ENCODE measurements around the gene PTOV1. TPM values are rescaled to one million over a fixed set of nuclear protein-coding genes. Genes with fewer than 3 reads are reported as not detected.

The PTOV1 gene
- total RNA-seq, 1 donor from 2014 or later, result 466 TPM

DNA sequence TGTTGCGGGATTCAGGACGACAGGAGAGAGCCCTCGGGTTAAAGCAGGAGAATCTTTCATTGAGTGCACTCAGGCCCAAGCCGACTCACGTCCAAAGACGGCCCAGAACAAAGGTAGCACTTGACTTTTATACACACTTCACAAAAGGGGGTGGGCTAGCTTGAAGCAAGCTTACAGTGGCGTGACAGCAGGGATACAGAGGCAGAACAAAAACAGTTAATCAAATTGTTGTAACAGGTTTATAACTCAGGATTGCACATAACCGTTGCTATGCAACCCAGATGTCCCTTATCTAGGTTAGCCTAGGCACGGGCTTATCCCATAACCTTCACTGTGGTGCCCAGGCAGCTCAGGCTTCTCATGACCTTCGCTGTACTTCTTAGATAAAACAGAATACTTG, 30.8 kb upstream of the PTOV1 start:
- Mint-ChIP-seq H3K9me3 (no peaks in the 10 kb centered on the region), H3K36me3 (ENCODE audit: low read depth) (peaks cover 5% of the 10 kb centered on the region), H3K27ac (ENCODE audit: unreplicated experiment) (peak overlapping the region; percentile 43), H3K4me1 (peaks cover 29% of the 10 kb centered on the region), H3K27me3 (ENCODE audit: low read depth) (no peaks in the 10 kb centered on the region), H3K4me3 (peak overlapping the region; percentile 100)
- TF ChIP-seq, protein P1, sequence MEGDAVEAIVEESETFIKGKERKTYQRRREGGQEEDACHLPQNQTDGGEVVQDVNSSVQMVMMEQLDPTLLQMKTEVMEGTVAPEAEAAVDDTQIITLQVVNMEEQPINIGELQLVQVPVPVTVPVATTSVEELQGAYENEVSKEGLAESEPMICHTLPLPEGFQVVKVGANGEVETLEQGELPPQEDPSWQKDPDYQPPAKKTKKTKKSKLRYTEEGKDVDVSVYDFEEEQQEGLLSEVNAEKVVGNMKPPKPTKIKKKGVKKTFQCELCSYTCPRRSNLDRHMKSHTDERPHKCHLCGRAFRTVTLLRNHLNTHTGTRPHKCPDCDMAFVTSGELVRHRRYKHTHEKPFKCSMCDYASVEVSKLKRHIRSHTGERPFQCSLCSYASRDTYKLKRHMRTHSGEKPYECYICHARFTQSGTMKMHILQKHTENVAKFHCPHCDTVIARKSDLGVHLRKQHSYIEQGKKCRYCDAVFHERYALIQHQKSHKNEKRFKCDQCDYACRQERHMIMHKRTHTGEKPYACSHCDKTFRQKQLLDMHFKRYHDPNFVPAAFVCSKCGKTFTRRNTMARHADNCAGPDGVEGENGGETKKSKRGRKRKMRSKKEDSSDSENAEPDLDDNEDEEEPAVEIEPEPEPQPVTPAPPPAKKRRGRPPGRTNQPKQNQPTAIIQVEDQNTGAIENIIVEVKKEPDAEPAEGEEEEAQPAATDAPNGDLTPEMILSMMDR (conservative IDR thresholded peaks at IDR 0.05), result no peak
- no peak for DNase-seq (ENCODE audit: low read depth, low spot score)

DNA sequence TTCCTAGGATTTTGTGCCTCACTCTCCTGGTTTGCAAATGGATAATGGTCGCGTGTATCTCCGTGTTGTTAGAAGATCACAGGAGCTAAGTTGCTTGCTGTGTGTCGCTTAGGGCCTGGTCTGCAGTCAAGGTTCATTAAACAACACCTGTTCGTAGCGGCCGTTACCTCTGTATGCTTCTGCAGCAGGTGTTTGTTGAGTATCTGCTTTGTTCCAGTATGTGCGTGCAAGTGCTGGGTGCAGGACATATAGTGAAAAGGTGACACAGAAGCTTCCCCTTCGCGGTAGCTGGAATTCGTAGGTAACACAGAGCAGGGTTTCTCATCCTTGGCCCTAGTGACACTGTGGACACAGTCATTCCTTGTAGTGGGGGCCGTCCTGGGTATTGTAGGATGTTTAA, 27.5 kb upstream of the PTOV1 start:
- no peak for DNase-seq (ENCODE audit: low read depth, low spot score)
- Mint-ChIP-seq H3K4me3 (peak overlapping the region; percentile 68), H3K36me3 (ENCODE audit: low read depth) (peaks cover 10% of the 10 kb centered on the region), H3K27ac (ENCODE audit: unreplicated experiment) (no peak overlapping the region), H3K27me3 (ENCODE audit: low read depth) (no peaks in the 10 kb centered on the region), H3K4me1 (peaks cover 23% of the 10 kb centered on the region), H3K9me3 (no peaks in the 10 kb centered on the region)
- TF ChIP-seq, protein P1 (conservative IDR thresholded peaks at IDR 0.05), result no peak

DNA sequence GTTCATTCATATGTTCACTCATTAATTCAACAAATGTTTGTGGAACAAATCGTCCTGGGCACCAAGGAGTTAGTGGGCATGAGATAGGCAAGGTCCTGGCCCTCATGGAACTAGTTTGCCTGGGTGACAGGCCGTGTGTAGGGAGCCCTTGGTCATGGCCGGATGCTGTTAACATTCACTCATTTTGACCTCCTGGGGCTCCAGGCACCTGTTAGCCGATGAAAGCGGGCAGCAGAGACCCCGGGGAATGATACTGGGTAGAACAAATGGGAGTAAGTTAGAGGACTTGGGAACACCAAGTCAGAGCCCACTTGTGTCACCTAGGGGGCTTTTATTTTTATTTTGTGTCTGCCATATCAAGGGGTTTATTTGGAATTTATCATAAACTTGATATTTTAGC, 26.3 kb upstream of the PTOV1 start:
- Mint-ChIP-seq H3K27ac (ENCODE audit: unreplicated experiment) (no peak overlapping the region), H3K36me3 (ENCODE audit: low read depth) (peaks cover 10% of the 10 kb centered on the region), H3K27me3 (ENCODE audit: low read depth) (no peaks in the 10 kb centered on the region), H3K4me3 (no peak overlapping the region), H3K4me1 (peaks cover 15% of the 10 kb centered on the region), H3K9me3 (no peaks in the 10 kb centered on the region)
- DNase-seq (ENCODE audit: low read depth, low spot score), result no peak
- TF ChIP-seq, protein P1 (conservative IDR thresholded peaks at IDR 0.05), result no peak

DNA sequence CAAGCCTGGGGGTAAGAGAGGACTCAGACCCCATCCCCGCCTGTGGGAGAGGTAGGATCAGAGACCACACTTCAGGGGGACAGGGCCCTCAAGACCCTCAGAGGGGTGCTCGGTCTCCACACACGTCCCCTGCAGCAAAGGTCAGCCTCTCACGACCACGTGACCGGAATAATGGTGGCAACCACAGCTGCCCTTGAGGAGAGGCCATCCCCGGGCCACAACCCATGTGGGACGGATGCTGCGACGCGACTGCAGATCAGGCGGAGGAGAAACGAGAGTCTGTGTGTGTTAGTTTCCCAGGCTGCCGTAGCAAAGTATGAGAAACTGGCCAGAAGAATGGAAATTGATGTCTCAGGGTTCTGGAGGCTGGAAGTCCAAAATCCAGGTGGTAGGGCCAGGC, 23.9 kb upstream of the PTOV1 start:
- Mint-ChIP-seq H3K4me1 (peaks cover 7% of the 10 kb centered on the region), H3K27me3 (ENCODE audit: low read depth) (no peaks in the 10 kb centered on the region), H3K27ac (ENCODE audit: unreplicated experiment) (no peak overlapping the region), H3K36me3 (ENCODE audit: low read depth) (peaks cover 10% of the 10 kb centered on the region), H3K4me3 (no peak overlapping the region), H3K9me3 (no peaks in the 10 kb centered on the region)
- no peak for DNase-seq (ENCODE audit: low read depth, low spot score)
- TF ChIP-seq, protein P1 (conservative IDR thresholded peaks at IDR 0.05), result no peak

DNA sequence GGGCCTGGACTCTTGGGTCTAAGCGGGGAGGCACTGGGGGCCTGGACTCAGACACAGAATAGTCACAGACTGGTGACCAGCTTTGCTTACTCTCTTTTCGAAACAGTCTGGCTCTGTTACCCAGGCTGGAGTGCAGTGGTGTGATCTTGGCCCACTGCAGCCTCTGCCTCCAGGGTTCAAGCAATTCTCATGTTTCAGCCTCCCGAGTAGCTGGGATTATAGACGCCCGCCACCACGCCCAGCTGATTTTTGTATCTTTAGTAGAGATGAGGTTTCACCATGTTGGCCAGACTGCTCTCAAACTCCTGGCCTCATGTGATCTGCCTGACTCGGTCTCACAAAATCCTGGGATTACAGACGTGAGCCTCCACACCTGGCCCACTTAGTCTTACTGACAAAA, 21.8 kb upstream of the PTOV1 start:
- Mint-ChIP-seq H3K27me3 (ENCODE audit: low read depth) (no peaks in the 10 kb centered on the region), H3K4me1 (peaks cover 7% of the 10 kb centered on the region), H3K36me3 (ENCODE audit: low read depth) (peaks cover 5% of the 10 kb centered on the region), H3K9me3 (no peaks in the 10 kb centered on the region), H3K4me3 (no peak overlapping the region), H3K27ac (ENCODE audit: unreplicated experiment) (no peak overlapping the region)
- DNase-seq (ENCODE audit: low read depth, low spot score), result no peak
- TF ChIP-seq, protein P1 (conservative IDR thresholded peaks at IDR 0.05), result no peak

DNA sequence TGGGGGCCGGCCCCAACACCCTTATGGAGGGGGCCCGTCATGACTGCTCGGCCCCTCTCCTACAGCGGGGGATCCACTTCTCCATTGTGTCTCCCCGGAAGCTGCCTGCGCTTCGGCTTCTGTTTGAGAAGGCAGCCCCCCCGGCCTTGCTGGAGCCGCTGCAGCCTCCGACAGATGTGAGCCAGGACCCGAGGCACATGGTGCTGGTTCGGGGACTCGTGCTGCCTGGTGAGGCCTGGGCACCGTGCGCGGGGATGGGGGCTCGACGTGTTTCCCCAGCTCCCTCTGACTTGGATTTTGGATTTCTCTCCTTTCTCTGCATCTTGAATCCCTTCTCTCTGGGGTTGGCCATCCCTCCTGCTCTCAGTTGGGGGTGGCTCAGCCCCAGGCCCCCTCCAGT, 21.2 kb upstream of the PTOV1 start:
- Mint-ChIP-seq H3K27ac (ENCODE audit: unreplicated experiment) (no peak overlapping the region), H3K9me3 (no peaks in the 10 kb centered on the region), H3K4me1 (peaks cover 7% of the 10 kb centered on the region), H3K27me3 (ENCODE audit: low read depth) (no peaks in the 10 kb centered on the region), H3K36me3 (ENCODE audit: low read depth) (peaks cover 7% of the 10 kb centered on the region), H3K4me3 (no peak overlapping the region)
- DNase-seq (ENCODE audit: low read depth, low spot score), result no peak
- TF ChIP-seq, protein P1 (conservative IDR thresholded peaks at IDR 0.05), result no peak
